SK-N-MC (cell line): Measurements from ENCODE around the gene CENPVL1.
"Not testable (repeated sequence)": the region's sequence is repeated elsewhere in the genome, so short reads cannot be mapped to it uniquely, and the experiment has no call there.

Source experiments
- EZH2 ChIP-seq: fragments of 200-600 bp; sonication (generic); IDR thresholded peaks from one replicate; pipeline ENCODE4 v1.6.1; 2017; ENCODE audit warnings: antibody characterized with exemption
- POLR2AphosphoS5 ChIP-seq: IDR thresholded peaks from 2 replicates; pipeline ENCODE4 v1.6.1; 2012; ENCODE audit warnings: mild to moderate bottlenecking, low read depth, low read length, borderline replicate concordance

GRCh38 chrX:51710277-51711164 is at the start of gene CENPVL1:
- not testable (repeated sequence) for TF ChIP-seq EZH2, POLR2AphosphoS5
